GM21390 (cell line): ENCODE data around the gene TRAPPC1.
"Not testable (repeated sequence)": the region's sequence is repeated elsewhere in the genome, so short reads cannot be mapped to it uniquely, and the experiment has no call there.

Experiments
- ATAC-seq: cut with Tn5 transposase; IDR thresholded peaks from one replicate; pipeline ENCODE4 v1.9.1; 2021; ENCODE audit not compliant: unreplicated experiment

The TRAPPC1 gene

GRCh38 chr17:7931709-7932482, at the start of gene TRAPPC1, which contains the start of gene CNTROB:
Gene TRAPPC1 (minus strand): TSS chr17:7931946. CDS start chr17:7931829, 117 bp downstream.
Gene CNTROB (plus strand): TSS chr17:7932206. CDS start chr17:7933080, 874 bp downstream.
- peak; percentile 94 for ATAC-seq

GRCh38 chr17:7977805-7978204, 46.1 kb upstream of the TRAPPC1 start:
- ATAC-seq = no peak

GRCh38 chr17:7977039-7977438, 45.3 kb upstream of the TRAPPC1 start:
- no peak for ATAC-seq

- ATAC-seq = no peak
These were observed 42.9 kb upstream of the TRAPPC1 start for GRCh38 chr17:7974638-7975131.

GRCh38 chr17:7972131-7972785, 40.5 kb upstream of the TRAPPC1 start:
- no peak for ATAC-seq

- ATAC-seq = no peak
These were observed 39.9 kb upstream of the TRAPPC1 start for GRCh38 chr17:7971651-7972050.

GRCh38 chr17:7969433-7969832, 37.7 kb upstream of the TRAPPC1 start:
- ATAC-seq = no peak

- no peak for ATAC-seq
These were observed 36.0 kb upstream of the TRAPPC1 start for GRCh38 chr17:7967751-7968150.

GRCh38 chr17:7961421-7961820, 29.7 kb upstream of the TRAPPC1 start:
- no peak for ATAC-seq

GRCh38 chr17:7959503-7960253, 27.9 kb upstream of the TRAPPC1 start:
- ATAC-seq = no peak

GRCh38 chr17:7956228-7956965, 24.7 kb upstream of the TRAPPC1 start:
- ATAC-seq = no peak

GRCh38 chr17:7955414-7956227, 23.9 kb upstream of the TRAPPC1 start:
- no peak for ATAC-seq

GRCh38 chr17:7953266-7953665, 21.5 kb upstream of the TRAPPC1 start:
- not testable (repeated sequence) for ATAC-seq

GRCh38 chr17:7951143-7951792, 19.5 kb upstream of the TRAPPC1 start:
- no peak for ATAC-seq

- no peak for ATAC-seq
These were observed 18.8 kb upstream of the TRAPPC1 start for GRCh38 chr17:7950578-7950977.

- ATAC-seq = no peak
These were observed 15.9 kb upstream of the TRAPPC1 start for GRCh38 chr17:7947651-7948050.

- ATAC-seq = no peak
These were observed 14.7 kb upstream of the TRAPPC1 start for GRCh38 chr17:7946441-7946840.

- no peak for ATAC-seq
These were observed 13.9 kb upstream of the TRAPPC1 start for GRCh38 chr17:7945651-7946050.

GRCh38 chr17:7944326-7944725, 12.6 kb upstream of the TRAPPC1 start:
- ATAC-seq = no peak
